Activated CD8-positive, alpha-beta T cell treated with anti-CD3 and anti-CD28 coated beads for 36 hours (primary cell): ENCODE results near the gene TGFB2. TPM values are rescaled to one million over a fixed set of nuclear protein-coding genes. Genes with fewer than 3 reads are reported as not detected.

Source experiments
- ATAC-seq: fragments of 200-7000 bp; cut with Tn5 transposase; one replicate; pipeline ENCODE4 v1.10.0; 2021; ENCODE audit warnings: mild to moderate bottlenecking, moderate library complexity
- CTCF ChIA-PET: fragments of 350-600 bp; sonication (Branson Sonifier 250); formaldehyde crosslinking; loops from one replicate; lab custom pipeline; 2021; ENCODE audit warnings: antibody characterized with exemption; lab: Charles Lee
- POLR2A ChIA-PET: fragments of 350-600 bp; sonication (Branson Sonifier 250); formaldehyde crosslinking; loops from one replicate; lab custom pipeline; 2021; ENCODE audit warnings: antibody characterized with exemption; lab: Charles Lee
- DNase-seq: peaks from one replicate; pipeline ENCODE4 v3.0.0-alpha.2; 2020
- H3K27ac Mint-ChIP-seq: one replicate; pipeline ENCODE4 v1.8.0; 2021; ENCODE audit warnings: mild to moderate bottlenecking, mixed read lengths
- H3K27me3 Mint-ChIP-seq: one replicate; pipeline ENCODE4 v1.8.0; 2021; ENCODE audit warnings: mixed read lengths
- H3K36me3 Mint-ChIP-seq: one replicate; pipeline ENCODE4 v1.8.0; 2021; ENCODE audit warnings: low read depth, mixed read lengths
- H3K4me1 Mint-ChIP-seq: one replicate; pipeline ENCODE4 v1.8.0; 2021; ENCODE audit warnings: low read depth, mixed read lengths
- H3K4me3 Mint-ChIP-seq: one replicate; pipeline ENCODE4 v1.8.0; 2021; ENCODE audit warnings: mild to moderate bottlenecking, moderate library complexity, mixed read lengths
- H3K9me3 Mint-ChIP-seq: one replicate; pipeline ENCODE4 v1.8.0; 2021; ENCODE audit warnings: mixed read lengths
- intact Hi-C: fragments of 100-400 bp; cut with micrococcal nuclease; formaldehyde crosslinking; loops from one replicate; pipeline ENCODE4 v1.10.0; 2022
- total RNA-seq, 2 experiments: library from RNA; stranded (reverse); gene quantifications; one replicate each; pipeline ENCODE4 v1.2.3, GENCODE V29; 2021
- TF ChIP-seq, protein P1 (sequence below): fragments of 200-600 bp; IDR thresholded peaks from one replicate; pipeline ENCODE4 v1.8.0; 2022; ENCODE audit warnings: antibody characterized with exemption, mild to moderate bottlenecking

The TGFB2 gene
- total RNA-seq, 2 experiments from 2014 or later, result not detected

- ChIA-PET POLR2A (no interaction called here), CTCF (no interaction called here)
- Mint-ChIP-seq H3K27me3 (peaks cover 6% of the 10 kb centered on the region), H3K27ac (no peak overlapping the region), H3K36me3 (no peaks in the 10 kb centered on the region), H3K4me1 (no peaks in the 10 kb centered on the region), H3K4me3 (no peak overlapping the region), H3K9me3 (no peaks in the 10 kb centered on the region)
- intact Hi-C loops, result no loop called here
- ATAC-seq, result no peak
- DNase-seq, result no peak
- TF ChIP-seq, protein P1, sequence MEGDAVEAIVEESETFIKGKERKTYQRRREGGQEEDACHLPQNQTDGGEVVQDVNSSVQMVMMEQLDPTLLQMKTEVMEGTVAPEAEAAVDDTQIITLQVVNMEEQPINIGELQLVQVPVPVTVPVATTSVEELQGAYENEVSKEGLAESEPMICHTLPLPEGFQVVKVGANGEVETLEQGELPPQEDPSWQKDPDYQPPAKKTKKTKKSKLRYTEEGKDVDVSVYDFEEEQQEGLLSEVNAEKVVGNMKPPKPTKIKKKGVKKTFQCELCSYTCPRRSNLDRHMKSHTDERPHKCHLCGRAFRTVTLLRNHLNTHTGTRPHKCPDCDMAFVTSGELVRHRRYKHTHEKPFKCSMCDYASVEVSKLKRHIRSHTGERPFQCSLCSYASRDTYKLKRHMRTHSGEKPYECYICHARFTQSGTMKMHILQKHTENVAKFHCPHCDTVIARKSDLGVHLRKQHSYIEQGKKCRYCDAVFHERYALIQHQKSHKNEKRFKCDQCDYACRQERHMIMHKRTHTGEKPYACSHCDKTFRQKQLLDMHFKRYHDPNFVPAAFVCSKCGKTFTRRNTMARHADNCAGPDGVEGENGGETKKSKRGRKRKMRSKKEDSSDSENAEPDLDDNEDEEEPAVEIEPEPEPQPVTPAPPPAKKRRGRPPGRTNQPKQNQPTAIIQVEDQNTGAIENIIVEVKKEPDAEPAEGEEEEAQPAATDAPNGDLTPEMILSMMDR, result no peak
Observed at GRCh38 chr1:218402786-218403120, 57.6 kb downstream of the TGFB2 start.

GRCh38 chr1:218403300-218403699 lies 58.2 kb downstream of the TGFB2 start:
- TF ChIP-seq, protein P1, result no peak
- DNase-seq (no peak), ATAC-seq (no peak)
- H3K27ac Mint-ChIP-seq, result no peak overlapping the region
- no peaks in the 10 kb centered on the region for H3K9me3 Mint-ChIP-seq
- no peaks in the 10 kb centered on the region for H3K36me3 Mint-ChIP-seq
- POLR2A ChIA-PET, result no interaction called here
- peaks cover 4% of the 10 kb centered on the region for H3K27me3 Mint-ChIP-seq
- H3K4me1 Mint-ChIP-seq, result no peaks in the 10 kb centered on the region
- intact Hi-C loops, result no loop called here
- CTCF ChIA-PET, result no interaction called here
- no peak overlapping the region for H3K4me3 Mint-ChIP-seq

DNA sequence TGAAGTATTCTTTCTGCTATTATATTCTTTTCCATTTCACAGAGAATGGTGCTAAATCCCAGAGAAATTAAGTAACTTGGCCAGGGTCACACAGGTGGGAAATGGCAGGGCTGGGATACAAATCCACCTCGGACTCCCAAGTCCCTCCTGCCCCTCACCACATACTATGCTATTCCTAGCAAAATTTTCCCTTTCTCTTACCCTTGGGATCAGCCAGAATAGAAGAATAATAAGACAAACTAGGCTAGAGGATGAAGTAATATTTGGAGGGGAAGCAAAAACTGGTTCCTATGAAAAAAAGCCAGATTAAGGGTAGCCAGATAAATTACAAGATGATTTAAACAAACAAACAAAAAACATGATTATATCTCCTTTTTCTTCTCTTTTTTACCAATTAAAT lies 62.5 kb downstream of the TGFB2 start:
- Mint-ChIP-seq H3K9me3 (no peaks in the 10 kb centered on the region), H3K27ac (no peak overlapping the region), H3K4me3 (no peak overlapping the region), H3K4me1 (no peaks in the 10 kb centered on the region), H3K27me3 (peaks cover 5% of the 10 kb centered on the region), H3K36me3 (no peaks in the 10 kb centered on the region)
- DNase-seq (no peak), ATAC-seq (no peak)
- intact Hi-C loops, result no loop called here
- POLR2A ChIA-PET, result no interaction called here
- TF ChIP-seq, protein P1, result no peak
- CTCF ChIA-PET, result no interaction called here

DNA sequence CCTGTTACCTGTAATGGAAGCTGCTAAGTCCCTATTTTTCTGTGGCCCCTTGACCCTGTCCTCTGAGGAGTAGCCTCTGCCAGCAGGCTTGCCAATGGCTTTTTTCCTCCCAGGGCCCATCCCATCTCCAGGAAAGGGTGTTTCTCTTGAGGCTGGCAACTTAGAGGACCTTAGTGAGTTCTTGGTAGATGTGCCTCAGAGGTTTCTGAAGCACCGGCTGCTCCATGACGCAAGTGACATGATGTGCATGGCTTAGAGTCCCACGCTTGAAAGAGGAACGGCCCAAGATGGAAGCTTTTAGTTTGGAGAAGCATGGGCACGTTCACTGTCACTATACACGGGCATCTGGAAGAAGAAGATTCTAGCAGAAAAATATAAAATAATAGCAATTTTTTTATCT lies 63.0 kb downstream of the TGFB2 start:
- ATAC-seq (no peak), DNase-seq (no peak)
- Mint-ChIP-seq H3K27me3 (peaks cover 5% of the 10 kb centered on the region), H3K4me3 (no peak overlapping the region), H3K27ac (no peak overlapping the region), H3K4me1 (no peaks in the 10 kb centered on the region), H3K36me3 (no peaks in the 10 kb centered on the region), H3K9me3 (no peaks in the 10 kb centered on the region)
- TF ChIP-seq, protein P1, result no peak
- ChIA-PET POLR2A (no interaction called here), CTCF (no interaction called here)
- intact Hi-C loops, result no loop called here

GRCh38 chr1:218408942-218409341 lies 63.8 kb downstream of the TGFB2 start:
- DNase-seq (no peak), ATAC-seq (no peak)
- Mint-ChIP-seq H3K27ac (no peak overlapping the region), H3K36me3 (no peaks in the 10 kb centered on the region), H3K4me3 (no peak overlapping the region), H3K4me1 (no peaks in the 10 kb centered on the region), H3K27me3 (peaks cover 5% of the 10 kb centered on the region), H3K9me3 (no peaks in the 10 kb centered on the region)
- ChIA-PET CTCF (no interaction called here), POLR2A (no interaction called here)
- intact Hi-C loops, result no loop called here
- TF ChIP-seq, protein P1, result no peak
